Fibroblast of skin of back (primary cell): ENCODE data around the gene GLRA1.
A peak's percentile ranks its signal among the peaks of the same experiment; 100 is the strongest.
"Not testable (repeated sequence)": the region's sequence is repeated elsewhere in the genome, so short reads cannot be mapped to it uniquely, and the experiment has no call there.

Experiments
- DNase-seq: peaks from one replicate; pipeline ENCODE4 v3.0.0-alpha.2; 2013

The GLRA1 gene

GRCh38 chr5:151913425-151913824, 11.2 kb downstream of the GLRA1 start:
- no peak for DNase-seq

DNA sequence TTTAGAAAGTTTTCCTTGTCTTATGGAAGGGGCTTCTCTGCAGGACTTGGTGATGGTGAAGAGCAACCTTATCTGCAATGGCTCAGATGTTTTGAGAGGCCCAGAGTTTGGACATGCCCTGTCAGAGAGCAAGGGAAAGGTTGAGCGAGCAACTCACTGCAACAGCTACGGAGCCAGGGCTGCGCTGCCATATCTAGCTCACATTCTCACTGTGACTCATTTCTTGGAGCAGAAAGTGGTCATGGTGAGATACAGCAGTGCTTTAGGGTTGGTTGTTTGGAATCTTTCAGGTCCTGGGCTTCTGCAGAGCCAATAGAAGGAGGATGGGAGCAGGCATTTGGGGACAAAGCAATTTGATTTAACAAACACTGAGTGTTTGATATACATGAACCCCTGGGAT, 12.3 kb downstream of the GLRA1 start:
- DNase-seq = no peak

DNA sequence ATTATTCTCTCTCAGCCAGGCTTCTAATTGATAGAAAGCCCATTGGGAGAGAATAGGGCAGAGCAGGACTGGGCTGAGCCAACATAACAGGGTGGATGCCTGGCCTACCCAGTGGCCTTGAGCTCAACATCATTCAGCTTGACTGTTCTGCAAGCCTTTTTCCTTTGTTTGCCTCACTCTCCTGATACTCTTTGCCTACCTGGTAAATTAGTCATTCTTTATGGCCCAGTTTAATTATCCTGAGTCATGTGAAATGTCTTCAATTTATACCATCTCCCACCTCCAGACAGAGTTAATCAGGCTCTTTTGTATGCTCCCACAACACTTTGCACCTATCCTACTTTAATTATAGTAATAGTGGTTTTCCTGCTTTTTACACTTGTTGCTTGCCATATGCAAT, 13.6 kb downstream of the GLRA1 start:
- DNase-seq = no peak

GRCh38 chr5:151909628-151910027, 15.0 kb downstream of the GLRA1 start:
- DNase-seq = no peak

DNA sequence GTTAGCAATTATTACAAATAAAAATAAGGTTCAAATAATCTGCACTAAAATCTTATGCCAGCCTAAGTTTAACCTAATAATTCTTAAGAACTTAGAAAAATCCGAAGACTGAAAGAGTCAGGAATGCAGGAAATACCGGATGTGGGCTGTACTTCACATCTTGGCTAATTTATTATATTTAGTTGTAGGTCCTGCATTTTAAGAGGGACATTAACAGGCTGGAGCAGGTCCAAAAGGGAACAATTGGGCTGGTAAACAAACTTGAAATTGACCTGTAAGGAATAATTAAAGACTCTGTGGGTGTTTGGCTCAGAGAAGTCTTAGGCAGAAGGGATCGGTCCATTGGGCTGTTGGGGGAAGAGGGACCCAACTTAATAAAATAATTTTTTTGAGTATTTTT, 18.4 kb downstream of the GLRA1 start:
- DNase-seq = peak; percentile 47

DNA sequence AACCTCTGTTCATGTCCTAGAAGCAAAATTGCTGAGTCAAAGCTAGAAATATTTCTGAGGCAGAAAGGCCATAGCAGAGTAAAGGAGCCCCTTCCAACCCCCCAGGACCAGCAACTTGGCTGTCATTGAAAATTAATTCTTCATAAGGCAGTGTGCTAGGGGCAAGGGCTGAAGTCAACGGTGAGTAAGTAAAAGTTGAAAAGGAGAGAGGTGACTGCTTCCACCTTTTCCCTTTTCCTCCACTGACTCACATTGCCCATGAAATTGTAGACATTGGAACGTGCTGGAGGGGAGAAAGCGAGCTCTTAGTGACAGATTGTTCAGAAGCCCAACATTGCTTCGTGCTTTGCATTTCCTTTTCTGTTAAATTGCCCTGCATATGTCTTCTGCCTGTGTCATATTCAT, 19.1 kb downstream of the GLRA1 start:
- DNase-seq = peak; percentile 59

GRCh38 chr5:151904909-151905308, 19.7 kb downstream of the GLRA1 start:
- peak; percentile 60 for DNase-seq

GRCh38 chr5:151904127-151904526, 20.5 kb downstream of the GLRA1 start:
- DNase-seq = no peak

DNA sequence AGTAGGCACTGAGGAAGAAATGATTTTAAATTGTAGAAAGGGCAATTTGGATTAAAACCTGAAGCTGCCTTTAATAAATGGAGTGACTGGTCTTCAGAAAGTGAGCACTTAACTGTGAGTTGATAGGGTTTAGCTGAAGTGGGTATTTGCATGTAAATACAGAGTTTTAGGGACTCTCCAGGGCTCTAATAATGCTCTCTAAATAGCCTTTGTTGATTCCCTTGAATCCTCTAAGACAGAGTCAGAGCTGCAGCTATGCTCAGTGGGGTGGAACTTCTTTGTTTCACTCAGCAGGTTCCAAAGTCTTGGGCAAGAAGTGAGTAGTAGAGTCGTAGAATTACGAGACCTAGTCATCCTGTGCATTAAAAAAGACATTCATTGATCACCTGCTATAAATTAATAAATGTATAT, 21.4 kb downstream of the GLRA1 start:
- no peak for DNase-seq

DNA sequence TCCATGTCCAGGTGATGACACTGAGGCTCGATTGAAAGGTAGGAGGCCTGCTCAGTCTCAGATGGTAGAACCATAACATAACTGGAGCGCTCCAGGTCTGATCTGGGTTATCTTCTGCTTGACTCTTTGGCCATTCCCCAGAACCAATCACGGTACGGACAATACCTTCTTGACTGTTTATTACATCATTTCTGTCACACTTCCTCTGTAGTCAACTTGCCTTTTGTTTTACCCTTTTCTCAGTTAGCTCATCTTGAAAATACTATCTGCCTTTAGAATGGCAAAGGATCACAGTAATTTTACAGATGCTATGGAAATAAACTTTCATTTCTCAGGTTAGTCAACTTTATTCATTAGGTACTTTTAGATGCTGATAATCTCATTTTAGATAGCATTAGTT, 22.4 kb downstream of the GLRA1 start:
- DNase-seq = no peak

DNA sequence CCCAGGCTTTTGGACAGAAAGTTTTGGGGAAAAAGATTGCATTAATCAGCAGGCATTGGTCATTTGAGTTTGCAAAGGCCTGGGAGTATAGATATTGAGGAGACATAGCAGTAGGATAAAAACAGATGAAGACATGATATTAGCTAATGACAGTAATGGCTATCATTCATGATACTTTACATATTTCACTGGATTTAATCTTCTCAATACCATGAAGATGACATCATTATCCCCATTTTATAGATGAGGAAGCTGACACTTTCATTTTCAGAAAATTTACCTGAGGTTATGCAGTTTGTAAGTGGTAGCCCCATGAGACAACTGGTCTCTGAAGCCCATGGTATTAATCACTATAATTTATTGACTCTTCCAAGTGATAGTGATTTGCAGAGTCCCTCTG, 23.0 kb downstream of the GLRA1 start:
- DNase-seq = no peak

DNA sequence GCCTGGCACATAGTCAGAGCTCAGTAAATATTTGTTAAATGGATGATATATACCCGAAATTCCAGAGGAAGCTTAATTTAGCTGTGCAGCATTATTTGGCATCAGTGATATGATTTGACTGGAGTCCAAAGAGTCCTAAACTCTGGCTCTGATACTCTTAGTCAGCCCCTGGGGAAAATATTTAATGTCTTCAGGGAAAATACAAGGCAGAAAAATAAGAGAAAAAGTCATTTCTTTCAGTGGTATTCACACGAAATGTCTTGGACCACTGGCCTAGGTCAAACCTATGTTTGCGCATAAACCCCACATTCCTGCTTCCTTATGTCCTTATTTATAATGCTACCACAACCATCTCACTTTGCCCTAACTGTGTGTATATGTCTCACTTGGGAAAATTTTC, 23.8 kb downstream of the GLRA1 start:
- peak; percentile 80 for DNase-seq

GRCh38 chr5:151899399-151899798, 25.3 kb downstream of the GLRA1 start:
- DNase-seq = no peak

DNA sequence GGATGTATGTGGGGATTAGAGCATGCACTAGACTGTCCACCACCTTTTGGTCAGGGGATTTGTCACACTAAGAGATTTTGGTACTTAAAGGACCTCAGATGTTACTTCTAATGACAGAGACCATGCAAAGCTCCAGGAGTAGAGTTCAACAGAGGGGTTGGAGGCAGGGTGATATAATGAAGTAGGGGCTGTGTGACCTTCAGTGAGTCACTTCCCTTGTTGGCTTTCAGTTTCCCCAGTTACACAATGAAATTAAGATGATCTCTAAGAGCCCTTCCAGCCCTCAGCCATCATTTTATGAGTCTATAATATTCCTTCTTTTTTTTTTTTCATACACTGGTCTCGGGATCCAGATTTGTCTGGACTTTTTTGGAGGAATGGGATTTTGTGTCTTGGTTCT, 26.8 kb downstream of the GLRA1 start:
- DNase-seq = no peak

- no peak for DNase-seq
Measured at GRCh38 chr5:151897020-151897552, 27.6 kb downstream of the GLRA1 start.

DNA sequence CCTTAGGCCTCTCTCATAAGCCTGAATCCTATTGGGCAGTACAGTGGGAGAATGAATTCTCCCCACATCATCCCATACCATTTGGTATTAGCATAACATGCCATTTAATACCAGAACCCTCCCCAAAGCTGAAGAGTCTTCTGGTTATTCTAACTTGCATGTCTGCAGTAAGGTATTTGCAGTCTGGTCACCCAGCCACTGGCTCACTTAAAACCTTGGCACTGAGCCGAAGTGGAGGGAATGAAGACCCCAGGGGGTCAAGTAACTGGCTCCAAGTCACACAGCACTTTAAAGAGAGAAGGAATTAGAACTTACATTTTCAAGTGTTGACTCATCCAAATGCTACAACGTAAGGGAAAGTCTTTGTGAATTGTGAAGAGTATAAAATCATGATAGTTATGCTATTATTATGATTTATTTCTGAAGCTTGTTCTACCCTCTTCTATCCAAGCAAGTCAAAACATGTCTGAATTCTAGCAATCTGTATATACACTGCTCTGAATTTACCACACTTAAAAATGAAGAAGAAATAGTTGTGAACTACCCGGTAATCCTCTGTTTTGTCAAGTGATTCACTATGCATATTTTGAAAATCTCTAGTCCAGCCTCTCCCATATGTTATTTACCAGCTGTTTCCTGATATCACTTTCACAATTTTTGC, 28.5 kb downstream of the GLRA1 start:
- peak; percentile 98 for DNase-seq

DNA sequence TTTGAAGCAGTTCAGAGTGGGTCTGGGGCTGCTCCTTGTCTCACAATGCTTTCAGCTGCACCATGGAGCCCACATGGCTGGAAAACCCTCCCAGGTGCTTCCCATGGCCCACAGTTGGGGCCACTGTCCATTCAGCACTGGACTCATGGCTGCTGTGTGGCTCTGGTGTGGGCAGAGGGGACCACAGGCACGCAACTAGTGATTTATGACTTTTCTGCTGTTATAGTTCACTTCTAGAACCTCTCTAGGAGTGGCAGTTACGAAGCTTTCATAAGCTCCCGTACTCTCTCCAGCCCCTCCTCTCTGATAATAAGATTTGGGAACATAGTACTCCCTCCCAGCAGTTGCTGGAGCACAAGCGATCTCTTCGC, 29.0 kb downstream of the GLRA1 start:
- no peak for DNase-seq

GRCh38 chr5:151893485-151893884, 31.2 kb downstream of the GLRA1 start:
- DNase-seq = not testable (repeated sequence)

GRCh38 chr5:151892393-151892792, 32.3 kb downstream of the GLRA1 start:
- no peak for DNase-seq

- DNase-seq = no peak
Measured at GRCh38 chr5:151890299-151890698, 34.4 kb downstream of the GLRA1 start.

DNA sequence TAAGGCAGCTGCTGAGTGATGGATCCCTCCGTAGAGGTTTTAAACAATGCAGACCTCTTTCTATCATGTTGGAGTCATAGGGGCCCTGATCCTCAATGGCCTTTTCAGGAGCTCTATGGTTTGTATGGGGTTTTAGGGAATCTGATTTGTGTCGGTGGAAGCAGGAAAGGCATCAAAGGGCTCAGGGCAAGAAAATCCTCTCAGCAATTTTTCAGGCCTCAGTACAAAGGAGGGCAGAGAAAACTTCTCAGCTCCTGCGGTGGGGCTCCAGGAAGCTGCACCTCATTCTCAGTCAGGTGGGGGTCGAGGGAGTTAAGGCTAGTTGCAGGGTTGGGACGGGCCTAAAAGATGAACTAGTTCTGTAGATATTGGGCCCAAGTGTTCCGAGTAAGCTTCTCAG, 35.0 kb downstream of the GLRA1 start:
- DNase-seq = no peak

- no peak for DNase-seq
Measured at GRCh38 chr5:151886546-151887275, 37.9 kb downstream of the GLRA1 start.

DNA sequence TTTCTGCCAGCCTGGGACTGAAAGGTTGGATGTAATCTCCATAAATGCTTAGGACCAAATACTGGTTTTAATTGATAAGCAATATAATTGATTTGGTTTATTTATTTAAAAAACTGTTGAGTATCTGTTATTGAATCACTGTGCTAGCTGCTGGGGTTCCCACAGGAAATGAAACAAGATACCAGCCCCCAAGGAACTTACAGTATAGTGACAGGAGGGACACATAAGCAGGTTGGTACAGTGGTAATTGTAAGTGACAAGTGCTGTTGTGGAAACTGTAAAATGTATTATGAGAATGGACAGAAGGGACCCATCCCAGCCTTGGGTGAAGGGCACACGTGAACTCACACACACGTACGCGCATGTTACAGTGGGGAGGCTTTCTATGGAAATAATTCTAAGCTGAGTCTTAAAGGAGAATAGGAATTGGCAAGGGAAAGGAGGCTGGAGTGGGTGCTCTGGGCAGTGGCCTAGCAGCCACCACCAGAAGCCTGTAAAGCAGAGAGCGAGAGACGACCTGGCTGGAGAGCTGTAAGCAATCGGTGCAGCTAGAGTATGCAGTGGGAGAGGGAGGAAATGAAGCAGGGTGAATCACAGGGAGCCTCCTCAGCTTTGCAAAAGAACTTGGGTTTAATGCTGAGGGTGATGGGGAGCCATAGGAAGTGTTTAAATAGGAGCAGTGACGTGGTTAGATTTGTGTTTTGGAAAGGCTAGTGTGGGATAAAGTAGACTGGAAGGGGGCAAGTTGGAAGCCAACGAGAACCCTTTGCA, 39.3 kb downstream of the GLRA1 start:
- DNase-seq = no peak
